A673 (cell line): ENCODE data around the gene EXPH5. TPM values are rescaled to one million over a fixed set of nuclear protein-coding genes. Genes with fewer than 3 reads are reported as not detected.
"Not testable (repeated sequence)": the region's sequence is repeated elsewhere in the genome, so short reads cannot be mapped to it uniquely, and the experiment has no call there.

Experiments
- BruUV-seq: library from RNA; stranded (reverse); fragments of 400-500 nt; replicated peaks from 2 replicates; lab custom pipeline; 2021; lab: Mats Ljungman, UMichigan
- CTCF ChIA-PET: fragments of 300-600 bp; sonication (Branson Sonifier 250); formaldehyde crosslinking; loops from one replicate; lab custom pipeline; 2022; ENCODE audit warnings: antibody characterized with exemption; lab: Charles Lee
- POLR2A ChIA-PET: fragments of 300-600 bp; sonication (Branson Sonifier 250); formaldehyde crosslinking; loops from one replicate; lab custom pipeline; 2022; ENCODE audit warnings: antibody characterized with exemption; ENCODE audit not compliant: low non-redundant PET; lab: Charles Lee
- DNase-seq: peaks from one replicate; pipeline ENCODE4 v3.0.0-alpha.2; 2015; ENCODE audit warnings: low spot score
- H3K27ac ChIP-seq: fragments of 200-600 bp; sonication (generic); 2 replicates; pipeline ENCODE4 v1.5.1; 2016; ENCODE audit warnings: mixed run types, low read depth, mild to moderate bottlenecking, mixed read lengths, antibody characterized with exemption, low read length; ENCODE audit not compliant: poor library complexity, severe bottlenecking
- H3K27me3 ChIP-seq: fragments of 200-600 bp; sonication (generic); replicated peaks from 2 replicates; pipeline ENCODE4 v1.6.1; 2017; ENCODE audit warnings: mixed run types, low read depth, mild to moderate bottlenecking, mixed read lengths, antibody characterized with exemption, low read length; ENCODE audit not compliant: insufficient read depth, poor library complexity
- H3K36me3 ChIP-seq: fragments of 200-600 bp; sonication (generic); 2 replicates; pipeline ENCODE4 v1.6.1; 2016; ENCODE audit warnings: mixed run types, mild to moderate bottlenecking, mixed read lengths, antibody characterized with exemption, low read length; ENCODE audit not compliant: insufficient read depth, poor library complexity, severe bottlenecking
- H3K4me1 ChIP-seq: fragments of 200-600 bp; sonication (generic); 2 replicates; pipeline ENCODE4 v1.6.1; 2017; ENCODE audit warnings: mixed run types, mild to moderate bottlenecking, mixed read lengths, antibody characterized with exemption, low read length; ENCODE audit not compliant: insufficient read depth, poor library complexity, severe bottlenecking
- H3K4me3 ChIP-seq: fragments of 200-600 bp; sonication (generic); 2 replicates; pipeline ENCODE4 v1.5.1; 2016; ENCODE audit warnings: low read depth, mixed run types, mild to moderate bottlenecking, mixed read lengths, low read length; ENCODE audit not compliant: poor library complexity, severe bottlenecking
- H3K9me3 ChIP-seq: fragments of 200-600 bp; sonication (generic); 2 replicates; pipeline ENCODE4 v1.6.1; 2016; ENCODE audit warnings: mixed run types, low read depth, mild to moderate bottlenecking, mixed read lengths, antibody characterized with exemption, low read length; ENCODE audit not compliant: poor library complexity, severe bottlenecking
- EZH2 ChIP-seq: fragments of 200-600 bp; sonication (generic); IDR thresholded peaks from 2 replicates; pipeline ENCODE4 v1.6.1; 2017; ENCODE audit warnings: borderline replicate concordance, low read depth, mild to moderate bottlenecking, mixed read lengths, antibody characterized with exemption, low read length; ENCODE audit not compliant: poor library complexity, severe bottlenecking
- intact Hi-C: fragments of 100-400 bp; cut with micrococcal nuclease; formaldehyde crosslinking; loops from one replicate; pipeline ENCODE4 v1.10.0; 2022; ENCODE audit not compliant: unreplicated experiment
- total RNA-seq: library from RNA; stranded (reverse); gene quantifications from 2 replicates; pipeline ENCODE4 v1.2.3, GENCODE V29; 2021
- TF ChIP-seq, protein P1 (sequence below): fragments of 300-800, 200-600 bp; sonication (generic); conservative IDR thresholded peaks from 2 replicates; pipeline ENCODE4 v1.5.1; 2017; ENCODE audit warnings: low read depth, mild to moderate bottlenecking, antibody characterized with exemption, low read length, moderate library complexity, mixed read lengths

EXPH5 gene
- total RNA-seq, 1 experiment from 2014 or later: 0.26 TPM

- Histone ChIP-seq H3K36me3 (no peaks in the 10 kb centered on the region), H3K4me3 (no peak overlapping the region), H3K4me1 (no peaks in the 10 kb centered on the region), H3K9me3 (no peaks in the 10 kb centered on the region), H3K27me3 (no peaks in the 10 kb centered on the region), H3K27ac (no peak overlapping the region)
- TF ChIP-seq EZH2: no peak
- TF ChIP-seq, protein P1, sequence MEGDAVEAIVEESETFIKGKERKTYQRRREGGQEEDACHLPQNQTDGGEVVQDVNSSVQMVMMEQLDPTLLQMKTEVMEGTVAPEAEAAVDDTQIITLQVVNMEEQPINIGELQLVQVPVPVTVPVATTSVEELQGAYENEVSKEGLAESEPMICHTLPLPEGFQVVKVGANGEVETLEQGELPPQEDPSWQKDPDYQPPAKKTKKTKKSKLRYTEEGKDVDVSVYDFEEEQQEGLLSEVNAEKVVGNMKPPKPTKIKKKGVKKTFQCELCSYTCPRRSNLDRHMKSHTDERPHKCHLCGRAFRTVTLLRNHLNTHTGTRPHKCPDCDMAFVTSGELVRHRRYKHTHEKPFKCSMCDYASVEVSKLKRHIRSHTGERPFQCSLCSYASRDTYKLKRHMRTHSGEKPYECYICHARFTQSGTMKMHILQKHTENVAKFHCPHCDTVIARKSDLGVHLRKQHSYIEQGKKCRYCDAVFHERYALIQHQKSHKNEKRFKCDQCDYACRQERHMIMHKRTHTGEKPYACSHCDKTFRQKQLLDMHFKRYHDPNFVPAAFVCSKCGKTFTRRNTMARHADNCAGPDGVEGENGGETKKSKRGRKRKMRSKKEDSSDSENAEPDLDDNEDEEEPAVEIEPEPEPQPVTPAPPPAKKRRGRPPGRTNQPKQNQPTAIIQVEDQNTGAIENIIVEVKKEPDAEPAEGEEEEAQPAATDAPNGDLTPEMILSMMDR: no peak
- intact Hi-C loops: no loop called here
- BruUV-seq: no TSS peak
- ChIA-PET CTCF (interaction anchor here (0.6 to 0.7 kb wide), 2 partner anchors 1592 to 1664 kb away, joined by 5 to 7 read pairs; no protein-coding TSS in a partner anchor), POLR2A (no interaction called here)
- DNase-seq: no peak
These were observed 7.0 kb downstream of the EXPH5 start for GRCh38 chr11:108586600-108586999.

- H3K27ac ChIP-seq, POLR2A ChIA-PET, H3K36me3 ChIP-seq, H3K4me1 ChIP-seq, DNase-seq, H3K9me3 ChIP-seq, CTCF ChIA-PET, H3K27me3 ChIP-seq, BruUV-seq, intact Hi-C loops, H3K4me3 ChIP-seq: not testable (repeated sequence)
These were observed 7.4 kb downstream of the EXPH5 start for GRCh38 chr11:108586185-108586584.

- ChIA-PET CTCF (no interaction called here), POLR2A (no interaction called here)
- no peak overlapping the region for H3K27ac ChIP-seq
- H3K27me3 ChIP-seq: no peaks in the 10 kb centered on the region
- intact Hi-C loops: no loop called here
- no peaks in the 10 kb centered on the region for H3K36me3 ChIP-seq
- H3K4me1 ChIP-seq: no peaks in the 10 kb centered on the region
- TF ChIP-seq, protein P1: no peak
- TF ChIP-seq EZH2: no peak
- no peaks in the 10 kb centered on the region for H3K9me3 ChIP-seq
- no peak overlapping the region for H3K4me3 ChIP-seq
- BruUV-seq: no TSS peak
- DNase-seq: no peak
These were observed 8.6 kb downstream of the EXPH5 start for GRCh38 chr11:108584973-108585372.

DNA sequence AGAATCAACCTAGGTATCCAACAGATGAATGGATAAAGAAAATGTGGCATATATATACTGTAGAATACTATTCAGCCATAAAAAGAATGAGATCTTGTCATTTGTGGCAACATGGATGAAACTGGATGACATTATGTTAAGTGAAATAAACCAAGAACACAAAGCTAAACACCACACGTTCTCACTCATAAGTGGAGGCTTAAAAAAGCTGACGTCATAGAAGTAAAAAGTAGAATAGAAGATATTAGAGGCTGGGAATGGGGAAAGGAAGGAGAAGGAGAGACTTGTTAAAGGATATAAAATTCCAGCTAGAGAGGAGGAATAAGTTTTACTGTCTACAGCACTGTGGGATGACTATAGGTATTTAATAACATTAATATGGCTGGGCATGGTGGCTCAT, 12.9 kb downstream of the EXPH5 start:
- intact Hi-C loops: no loop called here
- Histone ChIP-seq H3K4me1 (no peaks in the 10 kb centered on the region), H3K9me3 (no peaks in the 10 kb centered on the region), H3K27ac (no peak overlapping the region), H3K27me3 (no peaks in the 10 kb centered on the region), H3K4me3 (no peak overlapping the region), H3K36me3 (no peaks in the 10 kb centered on the region)
- ChIA-PET CTCF (no interaction called here), POLR2A (no interaction called here)
- DNase-seq: no peak
- TF ChIP-seq, protein P1: no peak
- TF ChIP-seq EZH2: no peak
- BruUV-seq: no TSS peak
